ENCODE data around the gene ELAC1.

GRCh38 chr18:51028201-51028805 is 60.5 kb downstream of the ELAC1 start:
- TF ChIP-seq, protein P1, sequence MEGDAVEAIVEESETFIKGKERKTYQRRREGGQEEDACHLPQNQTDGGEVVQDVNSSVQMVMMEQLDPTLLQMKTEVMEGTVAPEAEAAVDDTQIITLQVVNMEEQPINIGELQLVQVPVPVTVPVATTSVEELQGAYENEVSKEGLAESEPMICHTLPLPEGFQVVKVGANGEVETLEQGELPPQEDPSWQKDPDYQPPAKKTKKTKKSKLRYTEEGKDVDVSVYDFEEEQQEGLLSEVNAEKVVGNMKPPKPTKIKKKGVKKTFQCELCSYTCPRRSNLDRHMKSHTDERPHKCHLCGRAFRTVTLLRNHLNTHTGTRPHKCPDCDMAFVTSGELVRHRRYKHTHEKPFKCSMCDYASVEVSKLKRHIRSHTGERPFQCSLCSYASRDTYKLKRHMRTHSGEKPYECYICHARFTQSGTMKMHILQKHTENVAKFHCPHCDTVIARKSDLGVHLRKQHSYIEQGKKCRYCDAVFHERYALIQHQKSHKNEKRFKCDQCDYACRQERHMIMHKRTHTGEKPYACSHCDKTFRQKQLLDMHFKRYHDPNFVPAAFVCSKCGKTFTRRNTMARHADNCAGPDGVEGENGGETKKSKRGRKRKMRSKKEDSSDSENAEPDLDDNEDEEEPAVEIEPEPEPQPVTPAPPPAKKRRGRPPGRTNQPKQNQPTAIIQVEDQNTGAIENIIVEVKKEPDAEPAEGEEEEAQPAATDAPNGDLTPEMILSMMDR (conservative IDR thresholded peaks at IDR 0.05; ENCODE audit: low read length) = peak; percentile 52
- TF ChIP-seq EZH2phosphoT487 (IDR thresholded peaks at IDR 0.05; ENCODE audit: borderline replicate concordance, low read depth, low read length) = no peak
